HCT116 (cell line): ENCODE measurements around the gene RGS6.

Experiments
- CTCF ChIP-seq, 3 experiments: fragments of 200-600 bp in 1 of 3; sonication (generic) in 1 of 3; IDR thresholded peaks in 2 of 3; conservative IDR thresholded peaks in 1 of 3; 2 replicates each; pipeline ENCODE4 v1.5.1; 2012 to 2017; ENCODE audit warnings: low read depth in 2 of 3, low read length in 2 of 3, antibody characterized with exemption in 1 of 3, borderline replicate concordance in 1 of 3, control low read depth in 1 of 3, mild to moderate bottlenecking in 1 of 3, mixed read lengths in 1 of 3, mixed run types in 1 of 3, moderate library complexity in 1 of 3; ENCODE audit not compliant: insufficient read depth in 1 of 3
- EZH2 ChIP-seq: fragments of 200-600 bp; sonication (generic); IDR thresholded peaks from 2 replicates; pipeline ENCODE4 v1.6.1; 2017; ENCODE audit warnings: antibody characterized with exemption, mixed run types
- POLR2AphosphoS5 ChIP-seq: IDR thresholded peaks from 2 replicates; pipeline ENCODE4 v1.6.1; 2011; ENCODE audit warnings: mild to moderate bottlenecking, low read depth, low read length, moderate library complexity

GRCh38 chr14:72599579-72600470, 667.6 kb downstream of the RGS6 start:
- TF ChIP-seq CTCF (IDR thresholded peaks at IDR 0.05 in 2 of 3, conservative IDR thresholded peaks at IDR 0.05 in 1 of 3; ENCODE audit: borderline replicate concordance in 1 of 3, insufficient read depth in 1 of 3, low read depth in 2 of 3, low read length in 2 of 3) (no peak), POLR2AphosphoS5 (no peak), EZH2 (no peak)
